Psoas muscle (tissue), 8 donors: Measurements from ENCODE around the gene ADAMTS3. TPM values are rescaled to one million over a fixed set of nuclear protein-coding genes. Genes with fewer than 3 reads are reported as not detected.
A peak's percentile ranks its signal among the peaks of the same experiment; 100 is the strongest.

Experiments used
- ATAC-seq, 4 donors: fragments of 200-7000 bp; cut with Tn5 transposase; one replicate each; pipeline ENCODE4 v1.9.1; 2020; ENCODE audit warnings: moderate library complexity in 3 of 4, mild to moderate bottlenecking in 2 of 4
- DNase-seq, 2 donors: peaks; one replicate each; pipeline ENCODE4 v3.0.0-alpha.2; 2020
- H3K27ac ChIP-seq: fragments of 200-600 bp; one replicate; pipeline ENCODE4 v1.8.0; 2022
- H3K27me3 ChIP-seq, 3 donors: fragments of 200-600 bp in 1 of 3; one replicate each; pipeline versions ENCODE4 v1.6.1 to v1.8.0; 2013 to 2022; ENCODE audit warnings: low read length in 2 of 3, mild to moderate bottlenecking in 2 of 3, moderate library complexity in 1 of 3; ENCODE audit not compliant: insufficient read depth in 3 of 3
- H3K36me3 ChIP-seq, 2 donors: fragments of 200-600 bp in 1 of 2; one replicate each; pipeline versions ENCODE4 v1.6.1 to v1.8.0; 2013 to 2022; ENCODE audit warnings: low read depth in 1 of 2, mild to moderate bottlenecking in 1 of 2, moderate library complexity in 1 of 2; ENCODE audit not compliant: insufficient read depth in 1 of 2
- H3K4me1 ChIP-seq: fragments of 200-600 bp; one replicate; pipeline ENCODE4 v1.8.0; 2022
- H3K4me3 ChIP-seq: fragments of 200-600 bp; one replicate; pipeline ENCODE4 v1.8.0; 2022; ENCODE audit warnings: mild to moderate bottlenecking
- H3K9me3 ChIP-seq: fragments of 200-600 bp; one replicate; pipeline ENCODE4 v1.8.0; 2022
- WGBS, 3 donors: extraction: QIAGEN DNeasy Blood & Tissue Kit; methylation state at CpG; one replicate each; pipeline versions ENCODE4 v1.1.6 to v1.1.7; 2013; 5-methylcytosine and 5-hydroxymethylcytosine counted together
- intact Hi-C, 2 donors: fragments of 100-400 bp; cut with DNase I; formaldehyde crosslinking; loops; one replicate each; pipeline versions ENCODE4 v1.11.0 to v1.14.2; 2022
- polyA plus RNA-seq, 3 donors: library from polyadenylated mRNA; stranded (reverse); fragments of 200-250 nt; gene quantifications; one replicate each; pipeline ENCODE4 v1.2.3, GENCODE V29; 2013
- total RNA-seq, 4 donors: library from RNA; stranded (reverse); fragmentation: NEBNext Ultra II Directional in 2 of 4; extraction: Animal tissue kit (Norgen Biotek cat#: 25700) in 2 of 4; gene quantifications; one replicate each; pipeline versions ENCODE4 v1.2.1 to v1.2.4, GENCODE V29; 2021 to 2023
- TF ChIP-seq, protein P1 (sequence below): fragments of 200-600 bp; IDR thresholded peaks from one replicate; pipeline ENCODE4 v1.8.0; 2022; ENCODE audit warnings: antibody characterized with exemption
- donor health status: healthy with polysubstance abuse.
- donor health status: DM: no; HTN: no; CAD: no; lungs with moderate emphysema.
- donor health status: Bipolar disorder and iron deficiency.
- donor health status: healthy.
- donor health status: DM: yes; HTN: yes; CAD: no.
- donor health status: DM: no; HTN: no; CAD: no.
- donor health status: DM: no; HTN: no; CAD: no.
- donor health status: DM: yes; HTN: yes; CAD: no.

ADAMTS3 gene
- total and polyA plus RNA-seq, 7 donors: 0.01 to 0.89 (median 0.13) TPM

DNA sequence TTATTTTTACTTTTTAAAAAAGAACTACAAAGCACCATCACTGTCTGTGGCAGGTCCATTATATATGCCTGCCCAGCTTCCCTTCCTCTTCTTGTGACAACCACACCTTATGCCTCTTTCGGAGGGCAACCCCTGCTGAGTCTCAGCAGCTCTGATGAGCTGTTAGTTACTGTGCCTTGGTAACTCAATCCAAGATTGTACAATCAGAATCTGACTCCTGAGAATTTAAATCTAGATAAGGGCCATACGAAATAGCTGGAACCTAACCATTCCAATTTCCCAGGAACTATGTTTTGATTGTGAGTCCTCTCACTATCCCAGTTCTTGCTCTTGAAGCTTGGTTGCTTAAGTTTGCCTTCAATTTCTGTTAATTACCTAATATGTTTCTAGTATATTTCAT lies 61.9 kb downstream of the ADAMTS3 start:
- 46 to 52% (median 47%) methylated on average over 2 of the region's 2 CpGs for WGBS, 3 donors
- DNase-seq: no peak
- intact Hi-C loops: loop anchor here (10.0 kb wide), 1 partner anchor 518 kb away; no protein-coding TSS in a partner anchor
- TF ChIP-seq, protein P1, sequence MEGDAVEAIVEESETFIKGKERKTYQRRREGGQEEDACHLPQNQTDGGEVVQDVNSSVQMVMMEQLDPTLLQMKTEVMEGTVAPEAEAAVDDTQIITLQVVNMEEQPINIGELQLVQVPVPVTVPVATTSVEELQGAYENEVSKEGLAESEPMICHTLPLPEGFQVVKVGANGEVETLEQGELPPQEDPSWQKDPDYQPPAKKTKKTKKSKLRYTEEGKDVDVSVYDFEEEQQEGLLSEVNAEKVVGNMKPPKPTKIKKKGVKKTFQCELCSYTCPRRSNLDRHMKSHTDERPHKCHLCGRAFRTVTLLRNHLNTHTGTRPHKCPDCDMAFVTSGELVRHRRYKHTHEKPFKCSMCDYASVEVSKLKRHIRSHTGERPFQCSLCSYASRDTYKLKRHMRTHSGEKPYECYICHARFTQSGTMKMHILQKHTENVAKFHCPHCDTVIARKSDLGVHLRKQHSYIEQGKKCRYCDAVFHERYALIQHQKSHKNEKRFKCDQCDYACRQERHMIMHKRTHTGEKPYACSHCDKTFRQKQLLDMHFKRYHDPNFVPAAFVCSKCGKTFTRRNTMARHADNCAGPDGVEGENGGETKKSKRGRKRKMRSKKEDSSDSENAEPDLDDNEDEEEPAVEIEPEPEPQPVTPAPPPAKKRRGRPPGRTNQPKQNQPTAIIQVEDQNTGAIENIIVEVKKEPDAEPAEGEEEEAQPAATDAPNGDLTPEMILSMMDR: no peak
- Histone ChIP-seq H3K36me3 (no peaks in the 10 kb centered on the region), H3K4me1 (no peaks in the 10 kb centered on the region), H3K9me3 (no peaks in the 10 kb centered on the region), H3K4me3 (no peak overlapping the region), H3K27me3 (no peaks in the 10 kb centered on the region), H3K27ac (no peak overlapping the region)
- no peak for ATAC-seq

DNA sequence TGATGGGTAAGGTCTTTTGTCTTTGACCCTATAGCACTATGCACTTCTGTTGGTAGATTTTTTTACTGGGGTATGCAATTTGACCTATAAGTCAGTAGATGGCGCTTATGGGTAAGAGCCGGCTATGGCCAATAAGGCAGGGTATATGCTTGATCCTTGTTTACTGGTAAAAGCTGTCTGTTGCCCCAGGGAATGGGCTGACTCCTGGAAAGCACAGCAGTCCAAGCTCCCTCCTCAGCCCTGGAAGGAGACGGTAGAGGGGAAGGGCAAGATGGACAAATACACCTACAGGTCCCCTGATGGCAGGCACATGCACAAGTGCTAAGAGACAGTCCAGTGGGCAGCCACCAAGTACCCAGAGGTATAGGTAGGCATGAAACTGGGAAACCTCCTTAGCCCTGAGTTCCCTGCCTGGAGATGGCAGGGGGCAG lies 63.7 kb downstream of the ADAMTS3 start:
- ATAC-seq (peak in 3 of 4 donors; percentile 32 to 61 (median 53)), DNase-seq (no peak)
- Histone ChIP-seq H3K27ac (no peak overlapping the region), H3K4me3 (no peak overlapping the region), H3K9me3 (peaks cover 9% of the 10 kb centered on the region), H3K36me3 (no peaks in the 10 kb centered on the region), H3K27me3 (no peaks in the 10 kb centered on the region), H3K4me1 (no peaks in the 10 kb centered on the region)
- TF ChIP-seq, protein P1: peak; percentile 43
- intact Hi-C loops: loop anchor here (10.0 kb wide), 1 partner anchor 519 kb away; no protein-coding TSS in a partner anchor
- WGBS, 3 donors: 2 to 5% (median 5%) methylated on average over 3 of the region's 3 CpGs

DNA sequence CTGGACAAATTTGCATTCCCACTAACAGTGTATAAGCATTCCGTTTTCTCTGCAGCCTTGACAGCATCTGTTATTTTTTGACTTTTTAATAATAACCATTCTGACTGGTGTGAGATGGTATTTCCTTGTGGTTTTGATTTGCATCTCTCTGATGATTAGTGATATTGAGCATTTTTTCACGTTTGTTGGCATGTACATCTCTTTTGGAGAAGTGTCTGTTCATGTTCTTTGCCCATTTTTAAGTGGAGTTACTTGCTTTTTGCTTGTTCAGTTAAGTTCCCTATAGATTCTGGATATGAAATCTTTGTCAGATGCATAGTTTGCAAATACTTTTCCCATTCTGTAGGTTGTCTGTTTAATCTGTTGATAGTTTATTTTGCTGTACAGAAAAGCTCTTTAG lies 68.8 kb downstream of the ADAMTS3 start:
- WGBS, 3 donors: 66 to 67% (median 67%) methylated on average over 2 of the region's 2 CpGs
- TF ChIP-seq, protein P1: no peak
- intact Hi-C loops: loop anchor here (10.0 kb wide), 1 partner anchor 525 kb away; no protein-coding TSS in a partner anchor

DNA sequence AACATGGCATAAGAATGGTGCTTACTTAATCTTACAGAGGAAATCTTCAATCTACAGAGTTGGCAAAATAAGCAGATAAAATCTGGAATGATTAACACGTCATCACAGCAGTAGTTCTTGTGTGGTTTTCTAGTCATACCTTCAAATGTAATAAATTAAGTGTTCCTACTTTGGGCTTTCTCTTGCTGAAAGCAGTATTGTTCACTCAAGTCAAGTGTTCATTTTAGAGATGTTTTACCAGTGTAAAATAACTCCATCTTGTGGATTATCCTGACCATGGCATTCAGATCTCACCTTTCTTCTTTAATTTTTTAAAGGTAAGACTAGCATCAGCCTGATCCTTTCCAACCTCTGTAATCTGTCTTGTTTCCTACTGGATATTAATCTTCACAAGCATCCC lies 72.9 kb downstream of the ADAMTS3 start:
- H3K27me3 ChIP-seq: no peaks in the 10 kb centered on the region
- no peak for DNase-seq
- TF ChIP-seq, protein P1: no peak
- peaks cover 6% of the 10 kb centered on the region for H3K9me3 ChIP-seq
- ATAC-seq: no peak
- no peaks in the 10 kb centered on the region for H3K4me1 ChIP-seq
- intact Hi-C loops: no loop called here
- no peaks in the 10 kb centered on the region for H3K36me3 ChIP-seq
- H3K4me3 ChIP-seq: no peak overlapping the region
- 45 to 58% (median 47%) methylated on average over 1 of the region's 1 CpG for WGBS, 3 donors
- no peak overlapping the region for H3K27ac ChIP-seq

More for the DNA sequence above, 68.8 kb downstream of the ADAMTS3 start:
- ATAC-seq (no peak), DNase-seq (no peak)
- no peaks in the 10 kb centered on the region for H3K36me3 ChIP-seq
- no peaks in the 10 kb centered on the region for H3K4me1 ChIP-seq
- H3K9me3 ChIP-seq: peaks cover 9% of the 10 kb centered on the region
- H3K27me3 ChIP-seq: no peaks in the 10 kb centered on the region
- H3K27ac ChIP-seq: no peak overlapping the region
- H3K4me3 ChIP-seq: no peak overlapping the region

DNA sequence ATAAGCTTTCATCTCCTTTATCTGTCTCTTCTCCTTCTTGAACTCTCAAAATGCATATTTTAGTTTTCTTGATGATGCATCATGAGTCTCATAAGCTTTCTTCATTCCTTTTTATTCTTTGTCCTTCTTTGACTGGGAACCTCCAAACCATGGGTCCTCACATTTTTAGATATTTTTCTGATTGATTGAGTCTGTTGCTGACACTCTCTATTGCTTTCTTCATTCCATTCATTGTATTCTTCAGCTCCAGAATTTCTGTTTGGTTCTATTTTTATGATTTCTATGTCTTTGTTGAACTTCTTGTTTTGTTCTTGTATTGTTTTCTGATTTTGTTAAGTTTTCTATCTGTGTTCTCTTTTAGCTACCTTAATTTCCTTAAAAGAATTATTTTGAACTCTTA lies 74.9 kb downstream of the ADAMTS3 start:
- TF ChIP-seq, protein P1: no peak
- H3K27me3 ChIP-seq: no peaks in the 10 kb centered on the region
- ATAC-seq (no peak), DNase-seq (no peak)
- no peak overlapping the region for H3K27ac ChIP-seq
- H3K4me3 ChIP-seq: no peak overlapping the region
- H3K9me3 ChIP-seq: no peaks in the 10 kb centered on the region
- H3K36me3 ChIP-seq: no peaks in the 10 kb centered on the region
- H3K4me1 ChIP-seq: no peaks in the 10 kb centered on the region
- intact Hi-C loops: no loop called here
